Parathyroid adenoma (tissue), 2 donors: ENCODE data around the gene TXNDC8.

Source experiments
- H2AFZ ChIP-seq: fragments of 300-600 bp; sonication (generic); one replicate; pipeline ENCODE4 v1.7.0; 2017; ENCODE audit warnings: antibody characterized with exemption, mild to moderate bottlenecking
- H3K27ac ChIP-seq: fragments of 300-600 bp; sonication (generic); one replicate; pipeline ENCODE4 v1.7.0; 2017
- H3K27me3 ChIP-seq: fragments of 300-600 bp; sonication (generic); one replicate; pipeline ENCODE4 v1.7.0; 2017; ENCODE audit warnings: low read length; ENCODE audit not compliant: control insufficient read depth, insufficient read depth
- H3K36me3 ChIP-seq: fragments of 300-600 bp; sonication (generic); one replicate; pipeline ENCODE4 v1.7.0; 2017; ENCODE audit warnings: low read length; ENCODE audit not compliant: control insufficient read depth, insufficient read depth
- H3K4me1 ChIP-seq: fragments of 300-600 bp; sonication (generic); one replicate; pipeline ENCODE4 v1.7.0; 2017; ENCODE audit warnings: control low read depth
- H3K4me2 ChIP-seq: fragments of 300-600 bp; sonication (generic); one replicate; pipeline ENCODE4 v1.7.0; 2017; ENCODE audit warnings: low read length
- H3K4me3 ChIP-seq: fragments of 300-600 bp; sonication (generic); one replicate; pipeline ENCODE4 v1.7.0; 2017; ENCODE audit warnings: low read depth, low read length
- H3K79me2 ChIP-seq: fragments of 300-600 bp; sonication (generic); one replicate; pipeline ENCODE4 v1.7.0; 2017; ENCODE audit warnings: control low read depth
- H3K9ac ChIP-seq: fragments of 300-600 bp; sonication (generic); one replicate; pipeline ENCODE4 v1.7.0; 2017; ENCODE audit warnings: mild to moderate bottlenecking
- H3K9me3 ChIP-seq: fragments of 300-600 bp; sonication (generic); one replicate; pipeline ENCODE4 v1.7.0; 2017; ENCODE audit warnings: low read length; ENCODE audit not compliant: control insufficient read depth
- CTCF ChIP-seq: fragments of 300-600 bp; sonication (generic); IDR thresholded peaks from one replicate; pipeline ENCODE4 v1.7.0; 2017; ENCODE audit warnings: antibody characterized with exemption, mild to moderate bottlenecking
- donor health status: primary hyperparathyroidism.

TXNDC8 gene

GRCh38 chr9:110309681-110310080 is 28.0 kb downstream of the TXNDC8 start:
- Histone ChIP-seq H3K27ac (no peak overlapping the region), H3K9me3 (no peaks in the 10 kb centered on the region), H3K27me3 (no peaks in the 10 kb centered on the region), H3K9ac (no peak overlapping the region), H3K4me1 (no peaks in the 10 kb centered on the region), H3K36me3 (no peaks in the 10 kb centered on the region), H3K4me3 (no peak overlapping the region), H3K79me2 (no peaks in the 10 kb centered on the region), H2AFZ (no peak overlapping the region), H3K4me2 (no peak overlapping the region)
- no peak for TF ChIP-seq CTCF

- Histone ChIP-seq H3K27me3 (no peaks in the 10 kb centered on the region), H3K9ac (no peak overlapping the region), H3K4me2 (no peak overlapping the region), H3K27ac (no peak overlapping the region), H3K79me2 (no peaks in the 10 kb centered on the region), H2AFZ (no peak overlapping the region), H3K4me3 (no peak overlapping the region), H3K9me3 (no peaks in the 10 kb centered on the region), H3K4me1 (no peaks in the 10 kb centered on the region), H3K36me3 (no peaks in the 10 kb centered on the region)
- no peak for TF ChIP-seq CTCF
These were observed 29.0 kb downstream of the TXNDC8 start for GRCh38 chr9:110308633-110309038.

GRCh38 chr9:110307191-110307590 is 30.5 kb downstream of the TXNDC8 start:
- H3K9ac ChIP-seq: no peak overlapping the region
- H3K4me2 ChIP-seq: no peak overlapping the region
- no peak for TF ChIP-seq CTCF
- no peaks in the 10 kb centered on the region for H3K9me3 ChIP-seq
- H3K36me3 ChIP-seq: no peaks in the 10 kb centered on the region
- no peaks in the 10 kb centered on the region for H3K79me2 ChIP-seq
- no peak overlapping the region for H3K4me3 ChIP-seq
- no peaks in the 10 kb centered on the region for H3K27me3 ChIP-seq
- H3K27ac ChIP-seq: no peak overlapping the region
- no peaks in the 10 kb centered on the region for H3K4me1 ChIP-seq
- H2AFZ ChIP-seq: no peak overlapping the region

GRCh38 chr9:110303133-110303532 is 34.5 kb downstream of the TXNDC8 start:
- no peaks in the 10 kb centered on the region for H3K36me3 ChIP-seq
- H3K79me2 ChIP-seq: no peaks in the 10 kb centered on the region
- H3K4me2 ChIP-seq: no peak overlapping the region
- no peak overlapping the region for H3K27ac ChIP-seq
- H2AFZ ChIP-seq: no peak overlapping the region
- no peaks in the 10 kb centered on the region for H3K27me3 ChIP-seq
- no peak for TF ChIP-seq CTCF
- H3K4me1 ChIP-seq: no peaks in the 10 kb centered on the region
- no peaks in the 10 kb centered on the region for H3K9me3 ChIP-seq
- H3K4me3 ChIP-seq: no peak overlapping the region
- no peak overlapping the region for H3K9ac ChIP-seq

- TF ChIP-seq CTCF: no peak
- no peak overlapping the region for H2AFZ ChIP-seq
- H3K4me2 ChIP-seq: no peak overlapping the region
- no peaks in the 10 kb centered on the region for H3K79me2 ChIP-seq
- no peak overlapping the region for H3K4me3 ChIP-seq
- H3K9me3 ChIP-seq: no peaks in the 10 kb centered on the region
- H3K27ac ChIP-seq: no peak overlapping the region
- H3K27me3 ChIP-seq: no peaks in the 10 kb centered on the region
- H3K9ac ChIP-seq: no peak overlapping the region
- no peaks in the 10 kb centered on the region for H3K36me3 ChIP-seq
- no peaks in the 10 kb centered on the region for H3K4me1 ChIP-seq
These were observed 39.5 kb downstream of the TXNDC8 start for GRCh38 chr9:110298043-110298605.
